MM.1S (cell line): ENCODE results near the gene PRSS27.

Experiments used
- DNase-seq: peaks from one replicate; pipeline ENCODE4 v3.0.0-alpha.2; 2015
- H2AFZ ChIP-seq: fragments of 300-600 bp; sonication (generic); 2 replicates; pipeline ENCODE4 v1.6.0; 2016; ENCODE audit warnings: antibody characterized with exemption, low read length
- H3F3A ChIP-seq: fragments of 300-600 bp; sonication (generic); 2 replicates; pipeline ENCODE4 v1.6.1; 2016; ENCODE audit warnings: mild to moderate bottlenecking, antibody characterized with exemption, low read length, moderate library complexity, mixed read lengths; ENCODE audit not compliant: insufficient read depth
- H3K27ac ChIP-seq: fragments of 300-600 bp; sonication (generic); 2 replicates; pipeline ENCODE4 v1.5.1; 2016; ENCODE audit warnings: mild to moderate bottlenecking, low read length
- H3K27me3 ChIP-seq: fragments of 300-600 bp; sonication (generic); replicated peaks from 2 replicates; pipeline ENCODE4 v1.6.0; 2016; ENCODE audit warnings: low read length; ENCODE audit not compliant: insufficient read depth
- H3K36me3 ChIP-seq: fragments of 300-600 bp; sonication (generic); replicated peaks from 2 replicates; pipeline ENCODE4 v1.6.1; 2016; ENCODE audit warnings: mild to moderate bottlenecking, low read length, mixed read lengths; ENCODE audit not compliant: insufficient read depth
- H3K4me1 ChIP-seq: fragments of 300-600 bp; sonication (generic); 2 replicates; pipeline ENCODE4 v1.6.1; 2016; ENCODE audit warnings: low read length, mixed read lengths
- H3K4me2 ChIP-seq: fragments of 300-600 bp; sonication (generic); 2 replicates; pipeline ENCODE4 v1.6.0; 2016; ENCODE audit warnings: low read depth, low read length
- H3K4me3 ChIP-seq: fragments of 300-600 bp; sonication (generic); 2 replicates; pipeline ENCODE4 v1.5.1; 2016; ENCODE audit warnings: low read length, mixed read lengths
- H3K79me2 ChIP-seq: fragments of 300-600 bp; sonication (generic); 2 replicates; pipeline ENCODE4 v1.6.1; 2016; ENCODE audit warnings: mixed run types, low read length, mixed read lengths
- H3K9ac ChIP-seq: fragments of 300-600 bp; sonication (generic); 2 replicates; pipeline ENCODE4 v1.6.1; 2016; ENCODE audit warnings: low read length, mixed read lengths
- H3K9me2 ChIP-seq: fragments of 300-600 bp; sonication (generic); replicated peaks from 2 replicates; pipeline ENCODE4 v1.6.1; 2016; ENCODE audit warnings: mild to moderate bottlenecking, low read length, mixed read lengths; ENCODE audit not compliant: insufficient read depth
- H3K9me3 ChIP-seq: fragments of 300-600 bp; sonication (generic); replicated peaks from 2 replicates; pipeline ENCODE4 v1.6.1; 2016; ENCODE audit warnings: mild to moderate bottlenecking, low read length, mixed read lengths; ENCODE audit not compliant: insufficient read depth
- H4K20me1 ChIP-seq: fragments of 300-600 bp; sonication (generic); 2 replicates; pipeline ENCODE4 v1.6.1; 2016; ENCODE audit warnings: mild to moderate bottlenecking, low read length, moderate library complexity, mixed read lengths; ENCODE audit not compliant: insufficient read depth
- EZH2 ChIP-seq: fragments of 300-600 bp; sonication (generic); optimal IDR thresholded peaks from 2 replicates; pipeline ENCODE3; 2017; ENCODE audit warnings: low read depth, mild to moderate bottlenecking, antibody characterized with exemption, low read length, mixed read lengths
- EZH2phosphoT487 ChIP-seq: fragments of 300-600 bp; sonication (generic); IDR thresholded peaks from 2 replicates; pipeline ENCODE4 v1.6.1; 2018; ENCODE audit warnings: antibody characterized with exemption, low read length
- TF ChIP-seq, protein P1 (sequence below): fragments of 300-600 bp; sonication (generic); IDR thresholded peaks from 2 replicates; pipeline ENCODE4 v1.5.1; 2016; ENCODE audit warnings: antibody characterized with exemption, low read length, mixed read lengths

The PRSS27 gene

DNA sequence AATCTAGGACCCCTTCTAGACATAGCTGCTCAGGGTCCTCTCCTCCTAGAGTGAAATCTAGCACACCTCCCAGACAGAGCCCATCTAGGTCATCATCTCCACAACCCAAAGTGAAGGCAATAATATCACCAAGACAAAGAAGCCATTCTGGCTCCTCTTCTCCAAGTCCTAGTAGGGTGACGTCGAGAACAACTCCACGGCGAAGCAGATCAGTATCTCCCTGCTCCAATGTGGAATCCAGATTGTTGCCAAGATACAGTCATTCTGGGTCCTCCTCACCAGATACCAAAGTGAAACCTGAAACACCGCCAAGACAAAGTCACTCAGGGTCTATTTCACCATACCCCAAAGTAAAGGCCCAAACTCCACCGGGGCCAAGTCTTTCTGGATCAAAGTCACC is 43.1 kb upstream of the PRSS27 start:
- no peak overlapping the region for H3K27ac ChIP-seq
- H3K27me3 ChIP-seq, result no peaks in the 10 kb centered on the region
- H3K9me3 ChIP-seq, result no peaks in the 10 kb centered on the region
- H3K9me2 ChIP-seq, result no peaks in the 10 kb centered on the region
- H3K4me3 ChIP-seq, result no peak overlapping the region
- TF ChIP-seq EZH2phosphoT487 (no peak), EZH2 (no peak)
- TF ChIP-seq, protein P1, sequence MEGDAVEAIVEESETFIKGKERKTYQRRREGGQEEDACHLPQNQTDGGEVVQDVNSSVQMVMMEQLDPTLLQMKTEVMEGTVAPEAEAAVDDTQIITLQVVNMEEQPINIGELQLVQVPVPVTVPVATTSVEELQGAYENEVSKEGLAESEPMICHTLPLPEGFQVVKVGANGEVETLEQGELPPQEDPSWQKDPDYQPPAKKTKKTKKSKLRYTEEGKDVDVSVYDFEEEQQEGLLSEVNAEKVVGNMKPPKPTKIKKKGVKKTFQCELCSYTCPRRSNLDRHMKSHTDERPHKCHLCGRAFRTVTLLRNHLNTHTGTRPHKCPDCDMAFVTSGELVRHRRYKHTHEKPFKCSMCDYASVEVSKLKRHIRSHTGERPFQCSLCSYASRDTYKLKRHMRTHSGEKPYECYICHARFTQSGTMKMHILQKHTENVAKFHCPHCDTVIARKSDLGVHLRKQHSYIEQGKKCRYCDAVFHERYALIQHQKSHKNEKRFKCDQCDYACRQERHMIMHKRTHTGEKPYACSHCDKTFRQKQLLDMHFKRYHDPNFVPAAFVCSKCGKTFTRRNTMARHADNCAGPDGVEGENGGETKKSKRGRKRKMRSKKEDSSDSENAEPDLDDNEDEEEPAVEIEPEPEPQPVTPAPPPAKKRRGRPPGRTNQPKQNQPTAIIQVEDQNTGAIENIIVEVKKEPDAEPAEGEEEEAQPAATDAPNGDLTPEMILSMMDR, result no peak
- no peak overlapping the region for H2AFZ ChIP-seq
- peaks cover 88% of the 10 kb centered on the region for H3K36me3 ChIP-seq
- H3K9ac ChIP-seq, result no peak overlapping the region
- no peak for DNase-seq
- peaks cover 100% of the 10 kb centered on the region for H3K79me2 ChIP-seq
- no peaks in the 10 kb centered on the region for H4K20me1 ChIP-seq
- no peak overlapping the region for H3K4me2 ChIP-seq
- peaks cover 3% of the 10 kb centered on the region for H3F3A ChIP-seq
- no peaks in the 10 kb centered on the region for H3K4me1 ChIP-seq

DNA sequence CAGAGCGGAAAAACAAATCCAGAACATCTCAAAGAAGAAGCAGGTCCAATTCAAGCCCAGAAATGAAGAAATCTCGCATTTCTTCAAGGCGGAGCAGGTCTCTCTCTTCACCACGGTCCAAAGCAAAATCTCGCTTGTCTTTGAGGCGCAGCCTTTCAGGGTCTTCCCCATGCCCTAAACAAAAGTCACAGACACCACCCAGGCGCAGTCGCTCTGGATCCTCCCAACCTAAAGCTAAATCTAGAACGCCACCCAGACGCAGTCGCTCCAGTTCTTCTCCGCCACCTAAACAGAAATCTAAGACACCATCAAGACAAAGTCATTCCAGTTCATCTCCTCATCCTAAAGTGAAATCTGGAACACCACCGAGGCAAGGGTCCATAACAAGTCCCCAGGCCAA is 42.7 kb upstream of the PRSS27 start:
- Histone ChIP-seq H3K9me3 (no peaks in the 10 kb centered on the region), H3K4me1 (no peaks in the 10 kb centered on the region), H3K36me3 (peaks cover 92% of the 10 kb centered on the region), H3K79me2 (peaks cover 100% of the 10 kb centered on the region), H4K20me1 (no peaks in the 10 kb centered on the region), H3K27me3 (no peaks in the 10 kb centered on the region), H2AFZ (no peak overlapping the region), H3K9ac (no peak overlapping the region), H3F3A (peaks cover 2% of the 10 kb centered on the region), H3K27ac (no peak overlapping the region), H3K4me3 (no peak overlapping the region), H3K4me2 (no peak overlapping the region), H3K9me2 (no peaks in the 10 kb centered on the region)
- no peak for DNase-seq
- TF ChIP-seq EZH2phosphoT487, result no peak
- TF ChIP-seq, protein P1, result no peak
- no peak for TF ChIP-seq EZH2

DNA sequence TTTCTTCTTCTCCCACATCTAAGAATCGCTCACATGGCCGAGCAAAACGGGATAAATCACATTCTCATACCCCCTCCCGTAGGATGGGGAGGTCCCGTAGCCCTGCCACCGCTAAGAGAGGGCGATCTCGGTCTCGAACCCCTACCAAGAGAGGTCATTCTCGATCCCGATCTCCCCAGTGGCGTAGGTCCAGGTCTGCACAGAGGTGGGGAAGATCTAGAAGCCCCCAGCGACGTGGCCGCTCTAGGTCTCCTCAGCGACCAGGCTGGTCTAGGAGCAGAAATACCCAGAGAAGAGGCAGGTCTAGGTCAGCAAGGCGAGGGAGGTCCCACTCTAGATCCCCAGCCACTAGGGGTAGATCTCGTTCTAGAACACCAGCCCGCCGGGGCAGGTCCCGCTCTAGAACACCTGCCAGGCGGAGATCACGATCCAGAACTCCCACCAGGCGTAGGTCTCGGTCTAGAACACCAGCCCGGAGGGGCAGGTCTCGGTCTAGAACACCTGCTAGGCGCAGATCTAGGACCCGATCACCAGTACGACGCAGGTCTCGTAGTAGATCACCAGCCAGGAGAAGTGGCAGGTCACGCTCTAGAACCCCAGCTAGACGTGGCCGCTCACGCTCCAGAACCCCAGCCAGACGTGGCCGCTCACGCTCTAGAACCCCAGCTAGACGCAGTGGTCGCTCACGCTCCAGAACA is 42.0 kb upstream of the PRSS27 start:
- H3K27me3 ChIP-seq, result no peaks in the 10 kb centered on the region
- H3F3A ChIP-seq, result peaks cover 2% of the 10 kb centered on the region
- no peak overlapping the region for H3K9ac ChIP-seq
- no peak overlapping the region for H3K4me3 ChIP-seq
- H3K4me1 ChIP-seq, result no peaks in the 10 kb centered on the region
- H3K4me2 ChIP-seq, result no peak overlapping the region
- no peak overlapping the region for H2AFZ ChIP-seq
- no peak for DNase-seq
- H3K27ac ChIP-seq, result no peak overlapping the region
- no peaks in the 10 kb centered on the region; the same call in 1 of the 2 replicates for H4K20me1 ChIP-seq
- H3K9me3 ChIP-seq, result no peaks in the 10 kb centered on the region
- H3K79me2 ChIP-seq, result peaks cover 100% of the 10 kb centered on the region
- TF ChIP-seq, protein P1, result no peak
- TF ChIP-seq EZH2, result no peak
- TF ChIP-seq EZH2phosphoT487, result no peak
- H3K9me2 ChIP-seq, result no peaks in the 10 kb centered on the region
- peaks cover 94% of the 10 kb centered on the region for H3K36me3 ChIP-seq
